K562 (cell line): ENCODE data around the gene GAA. TPM values are rescaled to one million over a fixed set of nuclear protein-coding genes. Genes with fewer than 3 reads are reported as not detected.

Experiments used
- ATAC-seq: fragments of 200-7000 bp; cut with Tn5 transposase; 3 replicates; pipeline ENCODE4 v1.9.1; 2020; ENCODE audit warnings: moderate library complexity
- BruUV-seq: library from RNA; stranded (reverse); fragments of 400-500 nt; replicated peaks from 2 replicates; lab custom pipeline; 2021; lab: Mats Ljungman, UMichigan
- CTCF ChIA-PET: fragments of 300-600 bp; formaldehyde crosslinking; extraction: SDS; loops from one replicate; lab custom pipeline; 2021; ENCODE audit warnings: low intra/inter-chr PET ratio; lab: Yijun Ruan, JAX
- POLR2A ChIA-PET: fragments of 300-600, 350-650 bp; sonication (Branson Sonifier 250); formaldehyde crosslinking; extraction: SDS; loops from one replicate; lab custom pipeline; 2021; ENCODE audit warnings: antibody characterized with exemption, inconsistent platforms; lab: Yijun Ruan, JAX
- DNase-seq, 4 experiments: peaks; one replicate each; pipeline versions ENCODE4 v3.0.0 to v3.0.0-alpha.2; 2011 to 2018; ENCODE audit warnings: low spot score in 3 of 4, mixed read lengths in 3 of 4; ENCODE audit errors: extremely low read depth in 1 of 4
- FAIRE-seq: peaks from 2 replicates; lab custom pipeline; 2011; peaks lifted over from hg19 to GRCh38; lab: Jason Lieb, UNC
- H2AFZ ChIP-seq: 2 replicates; pipeline ENCODE4 v1.6.0; 2011; ENCODE audit warnings: low read depth, low read length, control low read depth, inconsistent platforms
- H3K27ac ChIP-seq: fragments of 200-600 bp; 3 replicates; pipeline ENCODE4 v1.8.0; 2011; ENCODE audit warnings: low read depth, mild to moderate bottlenecking, control low read depth, inconsistent platforms, low read length, moderate library complexity, mixed read lengths; ENCODE audit errors: extremely low read depth
- H3K27me3 ChIP-seq, 2 experiments: fragments of 300-600 bp in 1 of 2; 2 replicates in 1 of 2; 3 replicates in 1 of 2; pipeline versions ENCODE4 v1.6.0 to v1.8.0; 2011; ENCODE audit warnings: inconsistent platforms in 2 of 2, low read length in 2 of 2, mild to moderate bottlenecking in 1 of 2, mixed read lengths in 1 of 2, moderate library complexity in 1 of 2; ENCODE audit not compliant: control insufficient read depth in 2 of 2, insufficient read depth in 2 of 2
- H3K36me3 ChIP-seq: fragments of 300-600 bp; 3 replicates; pipeline ENCODE4 v1.8.0; 2011; ENCODE audit warnings: mild to moderate bottlenecking, low read length, inconsistent platforms; ENCODE audit not compliant: control insufficient read depth, insufficient read depth
- H3K4me1 ChIP-seq, 2 experiments: fragments of 200-600 bp in 1 of 2; replicated peaks in 1 of 2; 2 replicates in 1 of 2; 3 replicates in 1 of 2; pipeline versions ENCODE4 v1.5.1 to v1.8.0; 2011; ENCODE audit warnings: inconsistent platforms in 2 of 2, low read length in 2 of 2, mild to moderate bottlenecking in 1 of 2, mixed read lengths in 1 of 2, moderate library complexity in 1 of 2; ENCODE audit not compliant: control insufficient read depth in 2 of 2, insufficient read depth in 2 of 2
- H3K4me2 ChIP-seq: 2 replicates; pipeline ENCODE4 v1.6.1; 2011; ENCODE audit warnings: low read length, control low read depth, inconsistent platforms, mixed read lengths; ENCODE audit not compliant: insufficient read depth
- H3K4me3 ChIP-seq: fragments of 200-600 bp; sonication (generic), shearing (Covaris generic); 2 replicates; pipeline ENCODE4 v1.5.1; 2016; ENCODE audit warnings: control low read depth, inconsistent platforms
- H3K79me2 ChIP-seq: fragments of 200-600 bp; 3 replicates; pipeline ENCODE4 v1.8.0; 2011; ENCODE audit warnings: low read length, inconsistent platforms; ENCODE audit not compliant: control insufficient read depth, insufficient read depth
- H3K9ac ChIP-seq, 2 experiments: 2 replicates each; pipeline versions ENCODE4 v1.6.0 to v1.6.1; 2011; ENCODE audit warnings: low read depth in 2 of 2, low read length in 2 of 2, control low read depth in 1 of 2, inconsistent platforms in 1 of 2, mild to moderate bottlenecking in 1 of 2, mixed read lengths in 1 of 2; ENCODE audit not compliant: insufficient read depth in 1 of 2
- H3K9me1 ChIP-seq: one replicate; pipeline ENCODE4 v1.6.0; 2011; ENCODE audit warnings: inconsistent platforms, mild to moderate bottlenecking, low read length, moderate library complexity; ENCODE audit not compliant: control insufficient read depth, insufficient read depth
- H3K9me3 ChIP-seq: replicated peaks from 2 replicates; pipeline ENCODE4 v1.5.1; 2011; ENCODE audit warnings: low read depth, low read length, inconsistent platforms; ENCODE audit not compliant: control insufficient read depth, insufficient read depth
- H4K20me1 ChIP-seq: replicated peaks from 2 replicates; pipeline ENCODE4 v1.6.1; 2011; ENCODE audit warnings: low read length, inconsistent platforms, mixed read lengths; ENCODE audit not compliant: control insufficient read depth, insufficient read depth
- ARID1B ChIP-seq: fragments of 450-650 bp; IDR thresholded peaks from 2 replicates; pipeline ENCODE4 v1.6.1; 2016; ENCODE audit warnings: antibody characterized with exemption, mild to moderate bottlenecking, inconsistent platforms
- CBX8 ChIP-seq: fragments of 200-600 bp; sonication (generic); IDR thresholded peaks from 2 replicates; pipeline ENCODE4 v1.6.1; 2012; ENCODE audit warnings: borderline replicate concordance, mixed run types, low read depth, mild to moderate bottlenecking, moderate library complexity, mixed read lengths, low read length, control low read depth, inconsistent platforms; ENCODE audit not compliant: poor library complexity, severe bottlenecking; ENCODE audit errors: extremely low read depth
- CTCFL ChIP-seq: IDR thresholded peaks from 2 replicates; pipeline ENCODE4 v1.6.1; 2011; ENCODE audit warnings: borderline replicate concordance, low read depth, mild to moderate bottlenecking, moderate library complexity, low read length; ENCODE audit not compliant: insufficient read depth, poor library complexity, severe bottlenecking
- GTF2E2 ChIP-seq: fragments of 200-800 bp; sonication (Bioruptor generic); IDR thresholded peaks from 2 replicates; pipeline ENCODE4 v1.6.1; 2016; ENCODE audit warnings: missing genetic modification characterization, missing compliant biosample characterization
- HDAC8 ChIP-seq: fragments of 450-650 bp; IDR thresholded peaks from 2 replicates; pipeline ENCODE4 v1.6.1; 2016; ENCODE audit warnings: mild to moderate bottlenecking, missing genetic modification characterization, moderate library complexity, missing compliant biosample characterization
- KLF10 ChIP-seq: fragments of 250-450 bp; sonication (Bioruptor Pico); IDR thresholded peaks from 2 replicates; pipeline ENCODE4 v1.6.1; 2021; ENCODE audit warnings: matching md5 sums
- MTA3 ChIP-seq: fragments of 450-650 bp; formaldehyde crosslinking; IDR thresholded peaks from 2 replicates; pipeline ENCODE4 v1.6.1; 2017; ENCODE audit warnings: mild to moderate bottlenecking, borderline replicate concordance
- NR1H2 ChIP-seq: sonication (generic); formaldehyde crosslinking; IDR thresholded peaks from 2 replicates; pipeline ENCODE4 v1.4.0; 2020; ENCODE audit warnings: mild to moderate bottlenecking, missing genetic modification reagents
- POLR3A ChIP-seq: IDR thresholded peaks from 2 replicates; pipeline ENCODE4 v1.6.1; 2011; ENCODE audit warnings: borderline replicate concordance, mild to moderate bottlenecking, moderate library complexity; ENCODE audit not compliant: insufficient read length, insufficient read depth; ENCODE audit errors: extremely low read depth
- PTBP1 ChIP-seq: fragments of 200-400 bp; formaldehyde crosslinking; IDR thresholded peaks from 2 replicates; pipeline ENCODE4 v1.6.1; 2017; ENCODE audit warnings: low read depth, low read length
- RBM15 ChIP-seq: fragments of 200-400 bp; formaldehyde crosslinking; IDR thresholded peaks from 2 replicates; pipeline ENCODE4 v1.6.1; 2018; ENCODE audit warnings: mild to moderate bottlenecking, low read length, moderate library complexity; ENCODE audit not compliant: insufficient read depth
- SREBF2 ChIP-seq: sonication (generic); formaldehyde crosslinking; IDR thresholded peaks from 2 replicates; pipeline ENCODE4 v1.4.0; 2020; ENCODE audit warnings: mild to moderate bottlenecking, missing genetic modification reagents
- TFAP4 ChIP-seq: sonication (generic); formaldehyde crosslinking; IDR thresholded peaks from 2 replicates; pipeline ENCODE4 v1.8.0; 2022; ENCODE audit warnings: missing genetic modification reagents, mild to moderate bottlenecking, moderate library complexity, borderline replicate concordance
- ZBTB9 ChIP-seq: fragments of 450-650 bp; formaldehyde crosslinking; IDR thresholded peaks from 2 replicates; pipeline ENCODE4 v1.4.0; 2020; ENCODE audit warnings: mild to moderate bottlenecking, moderate library complexity
- ZNF551 ChIP-seq: fragments of 250-450 bp; sonication (Bioruptor Pico); IDR thresholded peaks from 2 replicates; pipeline ENCODE4 v1.5.0; 2021; ENCODE audit warnings: mild to moderate bottlenecking, moderate library complexity
- WGBS: fragments of 100-300 bp; shearing (Covaris generic); methylation state at CpG from one replicate; pipeline ENCODE4 v1.1.6; 2016; ENCODE audit warnings: low coverage, mixed read lengths; ENCODE audit not compliant: insufficient coverage; ENCODE audit errors: missing lambda C conversion rate; 5-methylcytosine and 5-hydroxymethylcytosine counted together
- in situ Hi-C: fragments of 300-500 bp; cut with MboI; formaldehyde crosslinking; loops from 4 replicates; pipeline ENCODE4 v1.15.0; 2018; ENCODE audit warnings: inconsistent platforms, mixed read lengths
- intact Hi-C: fragments of 100-400 bp; cut with micrococcal nuclease; formaldehyde crosslinking; loops from 2 replicates; pipeline ENCODE4 v1.14.2; 2022
- polyA plus RNA-seq, 8 experiments: library from polyadenylated mRNA; depleted of rRNA in 4 of 8; stranded (reverse) in 5 of 8; unstranded in 3 of 8; fragments of >200 nt; fragmentation: Nextera tagmentation in 2 of 8; fragmentation: Illumina TruSeq in 1 of 8; extraction: Ambion mirVana in 2 of 8; extraction: Trizol in 1 of 8; gene quantifications; 2 replicates each; pipeline versions ENCODE4 v1.2.1 to v1.2.3, GENCODE V29; 2011 to 2014; ENCODE audit warnings: inconsistent platforms in 1 of 8, missing spikeins in 1 of 8
- total RNA-seq, 7 experiments: library from RNA; depleted of rRNA in 6 of 7; stranded (reverse); fragments of >200 nt in 6 of 7; fragmentation: Illumina TruSeq in 2 of 7; extraction: Trizol in 2 of 7; gene quantifications; 2 replicates each; pipeline versions ENCODE4 v1.2.1 to v1.2.3, GENCODE V29; 2011 to 2021; ENCODE audit warnings: low replicate concordance in 1 of 7
- TF ChIP-seq, protein P1 (sequence below): IDR thresholded peaks from 3 replicates; pipeline ENCODE4 v1.6.1; 2011; ENCODE audit warnings: borderline replicate concordance, mild to moderate bottlenecking; ENCODE audit not compliant: insufficient read length, insufficient read depth

The GAA gene
- total and polyA plus RNA-seq, 9 of the 15 experiments (the other 6 are each of a cell fraction or from before 2014, with no cell fraction given): 0.15 to 6.4 (median 1.7) TPM

DNA sequence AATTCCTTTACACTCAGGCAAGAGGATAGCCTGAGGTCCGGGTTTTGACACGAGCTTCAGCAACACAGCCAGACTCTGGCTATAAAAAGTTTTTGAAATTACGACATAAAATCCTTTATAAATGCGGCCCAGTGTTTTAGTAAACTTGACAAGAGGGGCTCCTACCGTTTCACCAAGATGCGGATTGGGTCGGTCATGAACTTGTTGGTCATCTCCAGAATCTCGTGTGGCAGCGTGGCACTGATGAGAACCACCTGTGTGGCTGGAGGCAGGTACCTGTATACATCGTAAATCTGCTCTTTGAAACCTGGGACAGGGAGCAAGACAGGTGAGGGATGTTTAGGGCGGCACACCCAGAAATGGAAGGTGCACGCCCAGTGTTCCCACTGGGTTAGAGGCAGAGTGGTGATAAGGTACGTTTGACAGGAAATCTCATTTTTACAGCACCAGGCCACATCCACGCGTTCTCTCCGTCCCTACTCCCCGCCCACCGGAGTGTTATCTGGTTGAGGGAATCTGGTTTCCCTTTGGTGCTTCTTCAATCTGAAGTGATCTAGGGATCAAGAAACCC lies 37.6 kb downstream of the GAA start:
- WGBS: 86% methylated on average over 18 of the region's 18 CpGs
- Histone ChIP-seq H3K36me3 (peaks cover 99% of the 10 kb centered on the region), H3K9me3 (no peaks in the 10 kb centered on the region; the same call in 1 of the 2 replicates), H3K4me1 (no peaks in the 10 kb centered on the region), H3K27me3 (no peaks in the 10 kb centered on the region), H3K4me3 (no peak overlapping the region), H3K4me2 (no peak overlapping the region), H4K20me1 (peaks cover 4% of the 10 kb centered on the region; the same call in 1 of the 2 replicates), H3K79me2 (peaks cover 15% of the 10 kb centered on the region), H3K27ac (no peak overlapping the region), H3K9me1 (no peaks in the 10 kb centered on the region), H2AFZ (no peak overlapping the region), H3K9ac (no peak overlapping the region)
- in situ Hi-C loops (no loop called here), intact Hi-C loops (no loop called here)
- no TSS peak for BruUV-seq
- FAIRE-seq (no peak), ATAC-seq (no peak), DNase-seq (no peak)
- ChIA-PET POLR2A (no interaction called here), CTCF (no interaction called here)
- no peak for TF ChIP-seq ZNF551 (CRISPR knock-in tag)
- no peak for TF ChIP-seq GTF2E2 (tag)
- no peak for TF ChIP-seq CTCFL
- no peak for TF ChIP-seq ARID1B
- no peak for TF ChIP-seq POLR3A
- no peak for TF ChIP-seq MTA3
- TF ChIP-seq HDAC8: no peak
- no peak for TF ChIP-seq ZBTB9 (CRISPR knock-in tag)
- no peak for TF ChIP-seq KLF10 (CRISPR knock-in tag)
- TF ChIP-seq TFAP4 (CRISPR knock-in tag): no peak
- TF ChIP-seq RBM15: no peak
- TF ChIP-seq PTBP1: no peak
- no peak for TF ChIP-seq NR1H2 (CRISPR knock-in tag)
- no peak for TF ChIP-seq SREBF2 (CRISPR knock-in tag)
- TF ChIP-seq, protein P1, sequence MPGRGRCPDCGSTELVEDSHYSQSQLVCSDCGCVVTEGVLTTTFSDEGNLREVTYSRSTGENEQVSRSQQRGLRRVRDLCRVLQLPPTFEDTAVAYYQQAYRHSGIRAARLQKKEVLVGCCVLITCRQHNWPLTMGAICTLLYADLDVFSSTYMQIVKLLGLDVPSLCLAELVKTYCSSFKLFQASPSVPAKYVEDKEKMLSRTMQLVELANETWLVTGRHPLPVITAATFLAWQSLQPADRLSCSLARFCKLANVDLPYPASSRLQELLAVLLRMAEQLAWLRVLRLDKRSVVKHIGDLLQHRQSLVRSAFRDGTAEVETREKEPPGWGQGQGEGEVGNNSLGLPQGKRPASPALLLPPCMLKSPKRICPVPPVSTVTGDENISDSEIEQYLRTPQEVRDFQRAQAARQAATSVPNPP: no peak
- no peak for TF ChIP-seq CBX8
